Glutamatergic neuron (in vitro differentiated cells): ENCODE measurements around the gene STON2. TPM values are rescaled to one million over a fixed set of nuclear protein-coding genes. Genes with fewer than 3 reads are reported as not detected.

Experiments used
- DNase-seq: peaks from one replicate; pipeline ENCODE4 v3.0.0; 2022
- H3K27ac Mint-ChIP-seq: one replicate; pipeline ENCODE4 v1.8.0; 2020; ENCODE audit warnings: mild to moderate bottlenecking, mixed read lengths, inconsistent platforms; ENCODE audit not compliant: unreplicated experiment
- H3K27me3 Mint-ChIP-seq: one replicate; pipeline ENCODE4 v1.8.0; 2020; ENCODE audit warnings: mild to moderate bottlenecking, moderate library complexity, mixed read lengths, inconsistent platforms; ENCODE audit not compliant: unreplicated experiment
- H3K36me3 Mint-ChIP-seq: one replicate; pipeline ENCODE4 v1.8.0; 2020; ENCODE audit warnings: mild to moderate bottlenecking, mixed read lengths, inconsistent platforms; ENCODE audit not compliant: unreplicated experiment
- H3K4me1 Mint-ChIP-seq: one replicate; pipeline ENCODE4 v1.8.0; 2020; ENCODE audit warnings: mild to moderate bottlenecking, low read depth, mixed read lengths, inconsistent platforms; ENCODE audit not compliant: unreplicated experiment
- H3K4me3 Mint-ChIP-seq: one replicate; pipeline ENCODE4 v1.8.0; 2020; ENCODE audit warnings: mild to moderate bottlenecking, mixed read lengths, inconsistent platforms; ENCODE audit not compliant: unreplicated experiment
- H3K9me3 Mint-ChIP-seq: one replicate; pipeline ENCODE4 v1.8.0; 2020; ENCODE audit warnings: mild to moderate bottlenecking, moderate library complexity, mixed read lengths, inconsistent platforms; ENCODE audit not compliant: unreplicated experiment
- total RNA-seq: library from RNA; stranded (reverse); fragmentation: NEBNext Ultra II Directional; extraction: Animal tissue kit (Norgen Biotek cat#: 25700); gene quantifications from one replicate; pipeline ENCODE4 v1.2.1, GENCODE V29; 2021; ENCODE audit not compliant: unreplicated experiment
- TF ChIP-seq, protein P1 (sequence below): fragments of 200-600 bp; sonication (generic); IDR thresholded peaks from one replicate; pipeline ENCODE4 v1.5.0; 2021; ENCODE audit not compliant: partially characterized antibody, unreplicated experiment

Gene STON2
- total RNA-seq, 1 donor from 2014 or later = 278 TPM

DNA sequence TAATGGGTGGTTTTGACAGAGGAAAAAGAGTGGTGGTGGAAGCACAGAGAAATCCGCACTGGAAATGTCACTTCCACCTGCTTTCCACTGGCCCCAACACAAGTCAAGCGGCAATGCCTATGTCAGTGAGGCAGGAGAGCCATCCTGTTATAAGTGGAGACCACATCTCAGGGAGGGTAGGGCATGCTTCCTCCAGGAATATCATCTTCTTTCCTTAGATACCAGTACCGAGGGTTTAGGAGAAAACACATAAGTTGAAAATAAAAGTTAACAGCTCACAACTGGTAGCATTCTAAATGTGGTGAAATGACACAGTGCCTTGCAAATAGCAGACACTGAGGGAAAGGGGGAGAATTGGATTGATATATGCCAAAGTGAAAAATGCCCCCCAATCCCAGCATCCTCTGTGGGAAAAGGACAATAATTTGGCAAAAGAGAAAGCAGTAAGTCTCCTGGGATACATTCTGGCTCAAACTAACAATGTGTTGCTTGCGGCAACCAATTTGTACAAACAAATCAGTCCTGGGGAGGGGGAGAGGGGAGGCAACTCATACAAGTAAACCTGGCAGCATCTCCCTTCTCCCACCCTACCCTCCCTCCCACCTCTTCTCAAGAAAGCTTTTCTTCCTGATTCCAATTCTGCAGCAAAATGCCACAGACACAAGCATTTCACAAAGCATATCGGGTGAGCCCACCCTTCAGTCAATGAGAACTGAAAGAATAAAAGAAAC is 57.1 kb downstream of the STON2 start:
- no peaks in the 10 kb centered on the region for H3K36me3 Mint-ChIP-seq
- peaks cover 25% of the 10 kb centered on the region for H3K4me1 Mint-ChIP-seq
- H3K27ac Mint-ChIP-seq = no peak overlapping the region
- no peak for DNase-seq
- TF ChIP-seq, protein P1, sequence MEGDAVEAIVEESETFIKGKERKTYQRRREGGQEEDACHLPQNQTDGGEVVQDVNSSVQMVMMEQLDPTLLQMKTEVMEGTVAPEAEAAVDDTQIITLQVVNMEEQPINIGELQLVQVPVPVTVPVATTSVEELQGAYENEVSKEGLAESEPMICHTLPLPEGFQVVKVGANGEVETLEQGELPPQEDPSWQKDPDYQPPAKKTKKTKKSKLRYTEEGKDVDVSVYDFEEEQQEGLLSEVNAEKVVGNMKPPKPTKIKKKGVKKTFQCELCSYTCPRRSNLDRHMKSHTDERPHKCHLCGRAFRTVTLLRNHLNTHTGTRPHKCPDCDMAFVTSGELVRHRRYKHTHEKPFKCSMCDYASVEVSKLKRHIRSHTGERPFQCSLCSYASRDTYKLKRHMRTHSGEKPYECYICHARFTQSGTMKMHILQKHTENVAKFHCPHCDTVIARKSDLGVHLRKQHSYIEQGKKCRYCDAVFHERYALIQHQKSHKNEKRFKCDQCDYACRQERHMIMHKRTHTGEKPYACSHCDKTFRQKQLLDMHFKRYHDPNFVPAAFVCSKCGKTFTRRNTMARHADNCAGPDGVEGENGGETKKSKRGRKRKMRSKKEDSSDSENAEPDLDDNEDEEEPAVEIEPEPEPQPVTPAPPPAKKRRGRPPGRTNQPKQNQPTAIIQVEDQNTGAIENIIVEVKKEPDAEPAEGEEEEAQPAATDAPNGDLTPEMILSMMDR = no peak
- peaks cover 3% of the 10 kb centered on the region for H3K9me3 Mint-ChIP-seq
- peak overlapping the region; percentile 21 for H3K4me3 Mint-ChIP-seq
- H3K27me3 Mint-ChIP-seq = no peaks in the 10 kb centered on the region

DNA sequence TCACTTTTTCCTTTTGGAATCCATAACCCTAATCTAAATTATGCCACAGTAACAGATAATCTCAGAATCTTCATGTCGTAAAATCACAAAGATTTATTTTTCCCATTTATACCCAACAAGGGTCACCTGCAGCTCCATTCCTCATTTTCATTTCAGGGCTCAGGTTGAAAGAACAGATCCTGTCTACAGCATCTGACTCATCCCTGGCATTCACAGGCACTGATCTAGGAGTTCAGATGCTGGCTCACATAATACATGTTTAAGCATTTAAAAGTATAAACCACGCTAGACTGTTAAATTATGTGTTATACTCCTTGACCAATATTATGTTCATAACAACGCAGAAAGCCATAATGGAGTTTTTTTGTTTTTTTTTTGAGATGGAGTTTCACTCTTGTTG is 58.3 kb downstream of the STON2 start:
- no peak overlapping the region for H3K4me3 Mint-ChIP-seq
- H3K36me3 Mint-ChIP-seq = peaks cover 6% of the 10 kb centered on the region
- peaks cover 5% of the 10 kb centered on the region for H3K9me3 Mint-ChIP-seq
- TF ChIP-seq, protein P1 = no peak
- H3K4me1 Mint-ChIP-seq = peaks cover 17% of the 10 kb centered on the region
- no peaks in the 10 kb centered on the region for H3K27me3 Mint-ChIP-seq
- no peak overlapping the region for H3K27ac Mint-ChIP-seq
- DNase-seq = no peak

DNA sequence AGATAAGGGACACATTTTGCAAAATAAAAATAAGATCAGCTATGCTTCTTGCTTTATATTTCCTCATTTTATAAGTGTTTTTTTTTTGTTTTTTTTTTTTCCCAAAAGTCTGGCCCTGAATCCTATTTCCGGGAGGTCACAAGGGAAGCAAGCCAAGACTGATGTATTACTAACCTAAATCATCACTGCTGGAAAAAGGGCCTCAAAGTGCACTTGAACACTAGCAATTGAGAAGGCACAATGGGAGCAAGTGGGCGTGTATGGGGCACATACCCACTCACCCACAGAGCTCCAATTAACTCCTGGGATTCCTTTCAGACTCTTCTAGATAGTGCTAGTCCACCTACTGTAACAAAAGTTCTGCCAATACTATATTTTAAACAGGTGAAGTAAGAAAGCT is 58.8 kb downstream of the STON2 start:
- Mint-ChIP-seq H3K36me3 (peaks cover 10% of the 10 kb centered on the region), H3K9me3 (peaks cover 9% of the 10 kb centered on the region), H3K27ac (no peak overlapping the region), H3K27me3 (peaks cover 2% of the 10 kb centered on the region), H3K4me1 (peaks cover 17% of the 10 kb centered on the region), H3K4me3 (no peak overlapping the region)
- TF ChIP-seq, protein P1 = no peak
- DNase-seq = no peak

DNA sequence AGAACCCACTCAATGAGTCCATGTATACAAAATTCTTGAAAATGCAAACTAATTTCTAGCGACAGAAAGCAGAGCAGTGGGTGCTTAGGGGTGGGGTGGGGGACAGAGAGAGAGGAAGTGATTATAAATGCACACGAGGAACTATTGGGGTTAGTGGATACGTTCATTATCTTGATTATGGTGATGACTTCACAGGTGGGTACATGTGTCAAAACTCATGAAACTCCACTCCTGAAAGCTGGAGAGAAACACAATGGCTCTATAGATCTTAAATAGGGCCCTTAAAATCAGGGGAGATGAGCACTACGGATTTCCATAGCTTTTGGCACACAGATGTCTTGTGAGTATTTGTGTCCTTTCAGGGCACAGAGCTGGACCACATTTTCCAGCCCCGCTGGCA is 59.9 kb downstream of the STON2 start:
- H3K4me1 Mint-ChIP-seq = peaks cover 17% of the 10 kb centered on the region
- peaks cover 5% of the 10 kb centered on the region for H3K27me3 Mint-ChIP-seq
- no peak overlapping the region for H3K27ac Mint-ChIP-seq
- no peak overlapping the region for H3K4me3 Mint-ChIP-seq
- peaks cover 9% of the 10 kb centered on the region for H3K9me3 Mint-ChIP-seq
- DNase-seq = no peak
- TF ChIP-seq, protein P1 = no peak
- H3K36me3 Mint-ChIP-seq = peaks cover 12% of the 10 kb centered on the region

DNA sequence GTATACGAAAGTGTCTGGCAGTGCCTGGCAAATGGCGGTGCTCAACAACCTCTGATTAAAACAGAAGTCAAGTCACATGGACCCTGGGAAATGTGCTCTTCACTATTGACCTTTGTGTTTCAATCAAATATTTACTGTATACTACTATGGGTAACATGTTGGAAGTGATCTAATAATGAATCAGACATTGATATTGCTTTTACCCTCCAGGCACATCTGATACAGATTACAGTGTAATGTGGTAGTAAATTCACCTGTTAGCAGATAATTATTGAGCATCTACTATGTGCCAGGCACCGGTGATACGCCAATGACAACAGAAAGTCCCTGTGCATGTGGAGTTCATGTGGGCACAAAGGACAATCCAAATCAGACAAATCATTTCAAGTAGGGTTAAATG is 63.1 kb downstream of the STON2 start:
- Mint-ChIP-seq H3K9me3 (peaks cover 9% of the 10 kb centered on the region), H3K4me1 (no peaks in the 10 kb centered on the region), H3K36me3 (peaks cover 12% of the 10 kb centered on the region), H3K27ac (no peak overlapping the region), H3K27me3 (peaks cover 5% of the 10 kb centered on the region), H3K4me3 (no peak overlapping the region)
- TF ChIP-seq, protein P1 = no peak
- no peak for DNase-seq
